C4-2B (cell line): ENCODE data around the gene ELMO1.

ENCODE experiments used
- ZFX ChIP-seq: fragments of 450-650 bp; IDR thresholded peaks from 2 replicates; pipeline ENCODE4 v1.6.1; 2017
- TF ChIP-seq, protein P1 (sequence below): fragments of 450-650 bp; conservative IDR thresholded peaks from 2 replicates; pipeline ENCODE4 v1.5.1; 2017; ENCODE audit warnings: mild to moderate bottlenecking

DNA sequence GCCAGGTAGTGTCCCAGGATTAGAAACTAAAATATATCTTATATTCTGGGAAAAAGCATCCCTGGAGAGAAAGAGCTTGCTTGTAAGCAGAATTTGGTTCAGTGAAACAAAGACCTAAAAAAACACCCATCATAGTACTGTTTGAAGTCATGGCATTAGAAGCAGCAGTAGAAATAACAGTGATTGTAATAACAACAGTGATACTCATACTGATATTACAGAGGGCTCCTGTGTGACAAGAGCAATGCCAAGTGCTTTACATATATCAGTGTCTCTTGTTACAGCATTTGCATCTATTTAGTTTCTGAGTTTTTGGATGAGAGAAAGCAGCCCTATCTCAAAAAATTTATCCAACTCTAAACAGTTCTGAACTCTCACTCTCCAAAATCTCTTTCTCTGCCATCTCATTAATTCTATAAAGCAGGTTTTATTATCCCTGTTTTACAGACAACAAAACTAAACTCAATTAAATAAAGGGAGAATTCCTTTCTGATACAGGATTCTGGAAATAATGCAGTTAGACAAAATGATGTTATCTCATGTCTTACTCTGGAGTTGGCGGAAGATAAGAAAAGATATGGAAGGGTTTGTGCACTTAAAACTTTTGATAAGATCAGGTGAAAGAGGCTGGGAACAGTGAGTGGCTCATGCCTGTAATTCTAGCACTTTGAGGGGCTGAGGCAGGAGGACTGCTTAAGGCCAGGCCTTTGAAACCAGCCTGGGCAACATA, 577.9 kb downstream of the ELMO1 start:
- TF ChIP-seq, protein P1, sequence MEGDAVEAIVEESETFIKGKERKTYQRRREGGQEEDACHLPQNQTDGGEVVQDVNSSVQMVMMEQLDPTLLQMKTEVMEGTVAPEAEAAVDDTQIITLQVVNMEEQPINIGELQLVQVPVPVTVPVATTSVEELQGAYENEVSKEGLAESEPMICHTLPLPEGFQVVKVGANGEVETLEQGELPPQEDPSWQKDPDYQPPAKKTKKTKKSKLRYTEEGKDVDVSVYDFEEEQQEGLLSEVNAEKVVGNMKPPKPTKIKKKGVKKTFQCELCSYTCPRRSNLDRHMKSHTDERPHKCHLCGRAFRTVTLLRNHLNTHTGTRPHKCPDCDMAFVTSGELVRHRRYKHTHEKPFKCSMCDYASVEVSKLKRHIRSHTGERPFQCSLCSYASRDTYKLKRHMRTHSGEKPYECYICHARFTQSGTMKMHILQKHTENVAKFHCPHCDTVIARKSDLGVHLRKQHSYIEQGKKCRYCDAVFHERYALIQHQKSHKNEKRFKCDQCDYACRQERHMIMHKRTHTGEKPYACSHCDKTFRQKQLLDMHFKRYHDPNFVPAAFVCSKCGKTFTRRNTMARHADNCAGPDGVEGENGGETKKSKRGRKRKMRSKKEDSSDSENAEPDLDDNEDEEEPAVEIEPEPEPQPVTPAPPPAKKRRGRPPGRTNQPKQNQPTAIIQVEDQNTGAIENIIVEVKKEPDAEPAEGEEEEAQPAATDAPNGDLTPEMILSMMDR = no peak
- no peak for TF ChIP-seq ZFX
